Breast epithelium (tissue), 4 donors: ENCODE results near the gene CFDP1. TPM values are rescaled to one million over a fixed set of nuclear protein-coding genes. Genes with fewer than 3 reads are reported as not detected.

Experiments used
- DNase-seq, 2 donors: peaks; one replicate each; pipeline ENCODE4 v3.0.0-alpha.2; 2019; ENCODE audit warnings: low spot score in 2 of 2
- H3K27ac ChIP-seq, 2 donors: fragments of 200-600 bp; sonication (generic) in 1 of 2; one replicate each; pipeline ENCODE4 v1.5.1; 2016 to 2019; ENCODE audit warnings: mild to moderate bottlenecking in 1 of 2
- H3K27me3 ChIP-seq, 2 donors: fragments of 200-600 bp; sonication (generic) in 1 of 2; one replicate each; pipeline versions ENCODE4 v1.5.1 to v1.6.0; 2017 to 2019; ENCODE audit warnings: control low read depth in 1 of 2, mild to moderate bottlenecking in 1 of 2
- H3K36me3 ChIP-seq: fragments of 200-600 bp; one replicate; pipeline ENCODE4 v1.5.1; 2019
- H3K4me1 ChIP-seq, 2 donors: fragments of 200-600 bp; sonication (generic); one replicate each; pipeline ENCODE4 v1.5.1; 2016 to 2019; ENCODE audit warnings: control low read depth in 1 of 2
- H3K4me3 ChIP-seq, 3 donors: fragments of 200-600 bp; sonication (generic); 1 replicate in 2 of 3; 2 replicates in 1 of 3; pipeline ENCODE4 v1.5.1; 2016 to 2019; ENCODE audit warnings: mild to moderate bottlenecking in 3 of 3, moderate library complexity in 2 of 3
- H3K9me3 ChIP-seq, 2 donors: fragments of 200-600 bp; sonication (generic) in 1 of 2; one replicate each; pipeline ENCODE4 v1.5.1; 2016 to 2019; ENCODE audit warnings: control low read depth in 1 of 2
- POLR2A ChIP-seq: fragments of 450-650 bp; IDR thresholded peaks from one replicate; pipeline ENCODE4 v1.6.1; 2016; ENCODE audit warnings: antibody characterized with exemption, mild to moderate bottlenecking, moderate library complexity
- POLR2AphosphoS5 ChIP-seq, 3 donors: sonication (generic); formaldehyde crosslinking; IDR thresholded peaks; one replicate each; pipeline ENCODE4 v1.6.1; 2017; ENCODE audit warnings: antibody characterized with exemption in 3 of 3
- intact Hi-C: fragments of 100-400 bp; cut with DNase I; formaldehyde crosslinking; loops from one replicate; pipeline ENCODE4 v1.15.1; 2023; ENCODE audit warnings: low total_unique reads
- total RNA-seq, 3 donors: library from RNA; depleted of rRNA; stranded (reverse); fragments of >200 nt; gene quantifications; one replicate each; pipeline ENCODE4 v1.1.0, GENCODE V29; 2016
- TF ChIP-seq, protein P1 (sequence below), 3 donors: fragments of 450-650 bp; IDR thresholded peaks; one replicate each; pipeline ENCODE4 v1.5.1; 2016 to 2017; ENCODE audit warnings: antibody characterized with exemption in 3 of 3, mild to moderate bottlenecking in 3 of 3, moderate library complexity in 3 of 3

CFDP1 gene
- total RNA-seq, 3 donors from 2014 or later: 55.5 to 81.9 (median 80.9) TPM

- intact Hi-C loops: loop anchor here (10.0 kb wide), 1 partner anchor 135 kb away; no protein-coding TSS in a partner anchor
- TF ChIP-seq, protein P1, sequence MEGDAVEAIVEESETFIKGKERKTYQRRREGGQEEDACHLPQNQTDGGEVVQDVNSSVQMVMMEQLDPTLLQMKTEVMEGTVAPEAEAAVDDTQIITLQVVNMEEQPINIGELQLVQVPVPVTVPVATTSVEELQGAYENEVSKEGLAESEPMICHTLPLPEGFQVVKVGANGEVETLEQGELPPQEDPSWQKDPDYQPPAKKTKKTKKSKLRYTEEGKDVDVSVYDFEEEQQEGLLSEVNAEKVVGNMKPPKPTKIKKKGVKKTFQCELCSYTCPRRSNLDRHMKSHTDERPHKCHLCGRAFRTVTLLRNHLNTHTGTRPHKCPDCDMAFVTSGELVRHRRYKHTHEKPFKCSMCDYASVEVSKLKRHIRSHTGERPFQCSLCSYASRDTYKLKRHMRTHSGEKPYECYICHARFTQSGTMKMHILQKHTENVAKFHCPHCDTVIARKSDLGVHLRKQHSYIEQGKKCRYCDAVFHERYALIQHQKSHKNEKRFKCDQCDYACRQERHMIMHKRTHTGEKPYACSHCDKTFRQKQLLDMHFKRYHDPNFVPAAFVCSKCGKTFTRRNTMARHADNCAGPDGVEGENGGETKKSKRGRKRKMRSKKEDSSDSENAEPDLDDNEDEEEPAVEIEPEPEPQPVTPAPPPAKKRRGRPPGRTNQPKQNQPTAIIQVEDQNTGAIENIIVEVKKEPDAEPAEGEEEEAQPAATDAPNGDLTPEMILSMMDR (IDR thresholded peaks at IDR 0.05): no peak
- TF ChIP-seq POLR2A (no peak), POLR2AphosphoS5 (IDR thresholded peaks at IDR 0.05) (no peak)
- no peaks in the 10 kb centered on the region for H3K36me3 ChIP-seq
- H3K4me1 ChIP-seq: peaks cover 38 to 59% of the 10 kb centered on the region in 2 donors
- H3K27ac ChIP-seq: peak overlapping the region; percentile 95 to 98
- no peaks in the 10 kb centered on the region for H3K27me3 ChIP-seq
- H3K9me3 ChIP-seq: no peaks in the 10 kb centered on the region
- DNase-seq: peak in 1 of 2 donors; percentile 57
- H3K4me3 ChIP-seq: peak overlapping the region; percentile 71 to 88 (median 74)
Measured at GRCh38 chr16:75250089-75250808, 183.1 kb downstream of the CFDP1 start.

DNA sequence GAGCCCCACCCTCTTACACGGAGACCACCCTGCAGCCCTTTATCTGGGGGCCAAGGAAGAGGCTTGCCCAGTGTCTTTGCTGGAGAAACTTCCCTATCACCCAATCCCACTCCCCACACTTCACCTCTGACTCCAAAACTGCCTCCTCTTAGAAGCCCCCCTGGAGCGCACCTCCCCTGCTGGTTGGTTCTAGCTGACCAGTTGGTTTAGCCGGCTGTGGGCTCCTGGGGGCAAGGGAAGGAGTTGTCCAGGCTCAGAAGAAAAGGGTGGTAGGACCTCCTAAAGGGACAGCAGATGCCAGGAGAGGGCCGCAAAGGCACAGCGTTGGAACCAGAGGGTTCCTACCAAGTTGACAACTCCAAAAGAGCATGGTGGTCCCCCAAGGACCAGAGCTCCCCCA lies 183.9 kb downstream of the CFDP1 start:
- intact Hi-C loops: no loop called here
- Histone ChIP-seq H3K4me3 (peak overlapping the region in 2 of 3 donors; percentile 74 to 88), H3K36me3 (no peaks in the 10 kb centered on the region), H3K9me3 (no peaks in the 10 kb centered on the region), H3K4me1 (peaks cover 34 to 60% of the 10 kb centered on the region in 2 donors), H3K27ac (peak overlapping the region; percentile 95 to 98), H3K27me3 (no peaks in the 10 kb centered on the region)
- TF ChIP-seq, protein P1 (IDR thresholded peaks at IDR 0.05): no peak
- TF ChIP-seq POLR2A (no peak), POLR2AphosphoS5 (IDR thresholded peaks at IDR 0.05) (no peak)
- DNase-seq: no peak

- no peaks in the 10 kb centered on the region for H3K27me3 ChIP-seq
- peak overlapping the region; percentile 95 to 98 for H3K27ac ChIP-seq
- H3K4me3 ChIP-seq: peak overlapping the region in 1 of 3 donors; percentile 88
- DNase-seq: no peak
- no peaks in the 10 kb centered on the region for H3K36me3 ChIP-seq
- TF ChIP-seq, protein P1 (IDR thresholded peaks at IDR 0.05): no peak
- no peak for TF ChIP-seq POLR2A
- TF ChIP-seq POLR2AphosphoS5 (IDR thresholded peaks at IDR 0.05): no peak
- H3K9me3 ChIP-seq: no peaks in the 10 kb centered on the region
- H3K4me1 ChIP-seq: peaks cover 37 to 66% of the 10 kb centered on the region in 2 donors
- intact Hi-C loops: no loop called here
Measured at GRCh38 chr16:75248536-75249380, 184.5 kb downstream of the CFDP1 start.

DNA sequence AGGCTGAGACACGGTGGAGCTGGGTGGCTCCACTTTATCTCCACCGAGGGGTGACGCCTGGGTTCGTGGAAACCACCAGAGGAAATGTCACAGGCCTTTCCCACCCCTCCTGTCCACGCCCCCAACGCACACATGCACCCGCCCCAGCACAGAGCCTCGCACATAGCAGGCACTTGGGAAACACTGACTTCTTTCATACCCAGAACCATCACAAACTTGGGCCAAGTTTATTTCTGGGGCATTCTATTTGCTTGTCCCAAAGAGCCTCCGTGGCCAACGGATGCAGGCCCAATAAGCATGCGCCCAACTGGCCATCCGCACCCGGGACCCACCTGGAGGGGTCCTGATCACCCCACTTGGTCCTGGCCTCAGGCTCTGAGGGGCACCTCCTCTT lies 185.2 kb downstream of the CFDP1 start:
- TF ChIP-seq, protein P1 (IDR thresholded peaks at IDR 0.05): no peak
- TF ChIP-seq POLR2A (no peak), POLR2AphosphoS5 (IDR thresholded peaks at IDR 0.05) (no peak)
- Histone ChIP-seq H3K9me3 (no peaks in the 10 kb centered on the region), H3K36me3 (no peaks in the 10 kb centered on the region), H3K27me3 (no peaks in the 10 kb centered on the region), H3K27ac (peak overlapping the region; percentile 95 to 98), H3K4me1 (peaks cover 33 to 62% of the 10 kb centered on the region in 2 donors), H3K4me3 (peak overlapping the region in 1 of 3 donors; percentile 88)
- no peak for DNase-seq
- intact Hi-C loops: no loop called here
